Suprapubic skin (tissue), 3 donors: ENCODE results near the gene DTNB.

Experiments used
- POLR2A ChIP-seq, 2 donors: fragments of 450-650 bp; IDR thresholded peaks; one replicate each; pipeline ENCODE4 v1.6.1; 2017; ENCODE audit warnings: antibody characterized with exemption in 2 of 2, mild to moderate bottlenecking in 2 of 2, moderate library complexity in 2 of 2
- TF ChIP-seq, protein P1 (sequence below), 2 donors: fragments of 200-600 bp in 1 of 2; fragments of 450-650 bp in 1 of 2; sonication (generic) in 1 of 2; IDR thresholded peaks; one replicate each; pipeline ENCODE4 v1.5.1; 2016 to 2019; ENCODE audit warnings: antibody characterized with exemption in 2 of 2, mild to moderate bottlenecking in 1 of 2, moderate library complexity in 1 of 2

DNA sequence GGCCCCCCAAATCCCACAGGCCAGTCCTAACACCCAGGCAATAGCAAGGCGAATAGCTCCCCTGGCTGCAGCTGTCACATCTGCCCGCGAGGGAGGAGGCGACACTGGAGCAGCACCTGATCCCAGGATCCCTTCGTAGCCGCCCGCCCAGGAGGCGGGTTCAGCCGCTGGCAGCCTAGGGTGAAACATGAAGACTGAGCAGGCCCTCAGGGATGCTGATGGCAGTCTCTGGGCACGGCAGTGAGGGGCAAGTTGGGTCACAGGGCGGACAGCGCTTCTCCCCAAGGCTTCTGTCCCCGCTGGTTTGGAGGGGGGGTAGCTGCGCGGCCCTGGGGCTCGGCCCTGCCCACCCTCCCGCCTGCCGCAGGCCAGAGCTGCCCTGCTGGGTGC is 333.6 kb downstream of the DTNB start:
- TF ChIP-seq, protein P1, sequence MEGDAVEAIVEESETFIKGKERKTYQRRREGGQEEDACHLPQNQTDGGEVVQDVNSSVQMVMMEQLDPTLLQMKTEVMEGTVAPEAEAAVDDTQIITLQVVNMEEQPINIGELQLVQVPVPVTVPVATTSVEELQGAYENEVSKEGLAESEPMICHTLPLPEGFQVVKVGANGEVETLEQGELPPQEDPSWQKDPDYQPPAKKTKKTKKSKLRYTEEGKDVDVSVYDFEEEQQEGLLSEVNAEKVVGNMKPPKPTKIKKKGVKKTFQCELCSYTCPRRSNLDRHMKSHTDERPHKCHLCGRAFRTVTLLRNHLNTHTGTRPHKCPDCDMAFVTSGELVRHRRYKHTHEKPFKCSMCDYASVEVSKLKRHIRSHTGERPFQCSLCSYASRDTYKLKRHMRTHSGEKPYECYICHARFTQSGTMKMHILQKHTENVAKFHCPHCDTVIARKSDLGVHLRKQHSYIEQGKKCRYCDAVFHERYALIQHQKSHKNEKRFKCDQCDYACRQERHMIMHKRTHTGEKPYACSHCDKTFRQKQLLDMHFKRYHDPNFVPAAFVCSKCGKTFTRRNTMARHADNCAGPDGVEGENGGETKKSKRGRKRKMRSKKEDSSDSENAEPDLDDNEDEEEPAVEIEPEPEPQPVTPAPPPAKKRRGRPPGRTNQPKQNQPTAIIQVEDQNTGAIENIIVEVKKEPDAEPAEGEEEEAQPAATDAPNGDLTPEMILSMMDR (IDR thresholded peaks at IDR 0.05) = no peak
- no peak for TF ChIP-seq POLR2A (IDR thresholded peaks at IDR 0.05)
